Adipocyte (in vitro differentiated cells): Measurements from ENCODE around the gene CS.

Experiments used
- DNase-seq: peaks from one replicate; pipeline ENCODE4 v3.0.0-alpha.2; 2015; ENCODE audit warnings: low read depth
- H3K27me3 ChIP-seq: replicated peaks from 2 replicates; pipeline ENCODE4 v1.7.0; 2013; ENCODE audit warnings: mild to moderate bottlenecking, low read length, moderate library complexity; ENCODE audit not compliant: control insufficient read depth, insufficient read depth
- H3K36me3 ChIP-seq: 2 replicates; pipeline ENCODE4 v1.7.0; 2013; ENCODE audit warnings: low read length, mild to moderate bottlenecking, moderate library complexity; ENCODE audit not compliant: control insufficient read depth, insufficient read depth, severe bottlenecking
- H3K4me1 ChIP-seq: 2 replicates; pipeline ENCODE4 v1.7.0; 2013; ENCODE audit warnings: mild to moderate bottlenecking, low read length, moderate library complexity; ENCODE audit not compliant: control insufficient read depth, insufficient read depth
- H3K4me3 ChIP-seq: 2 replicates; pipeline ENCODE4 v1.7.0; 2013; ENCODE audit warnings: mild to moderate bottlenecking, low read length, moderate library complexity
- H3K9ac ChIP-seq: 2 replicates; pipeline ENCODE4 v1.7.0; 2013; ENCODE audit warnings: mild to moderate bottlenecking, low read length, moderate library complexity
- H3K9me3 ChIP-seq: 2 replicates; pipeline ENCODE4 v1.7.0; 2013; ENCODE audit warnings: mild to moderate bottlenecking, low read length, moderate library complexity; ENCODE audit not compliant: control insufficient read depth

Gene CS

GRCh38 chr12:56224102-56224701 lies 75.9 kb downstream of the CS start, which contains the start of gene NABP2:
TSS of gene NABP2 (plus strand) at chr12:56224342. CDS start at chr12:56224857, 515 bp downstream.
- H3K4me1 ChIP-seq = peaks cover 24% of the 10 kb centered on the region
- H3K27me3 ChIP-seq = no peaks in the 10 kb centered on the region
- H3K9me3 ChIP-seq = no peaks in the 10 kb centered on the region
- H3K4me3 ChIP-seq = peak within 1 kb of the TSS; percentile 85
- H3K36me3 ChIP-seq = no peaks in the 10 kb centered on the region
- peak within 1 kb of the TSS; percentile 86 for H3K9ac ChIP-seq
- DNase-seq = peak; percentile 100

- Histone ChIP-seq H3K27me3 (no peaks in the 10 kb centered on the region), H3K4me1 (peaks cover 24% of the 10 kb centered on the region), H3K36me3 (no peaks in the 10 kb centered on the region), H3K4me3 (peak overlapping the region; percentile 85), H3K9ac (peak overlapping the region; percentile 86), H3K9me3 (no peaks in the 10 kb centered on the region)
- no peak for DNase-seq
Observed at GRCh38 chr12:56223571-56224101, 76.5 kb downstream of the CS start.

DNA sequence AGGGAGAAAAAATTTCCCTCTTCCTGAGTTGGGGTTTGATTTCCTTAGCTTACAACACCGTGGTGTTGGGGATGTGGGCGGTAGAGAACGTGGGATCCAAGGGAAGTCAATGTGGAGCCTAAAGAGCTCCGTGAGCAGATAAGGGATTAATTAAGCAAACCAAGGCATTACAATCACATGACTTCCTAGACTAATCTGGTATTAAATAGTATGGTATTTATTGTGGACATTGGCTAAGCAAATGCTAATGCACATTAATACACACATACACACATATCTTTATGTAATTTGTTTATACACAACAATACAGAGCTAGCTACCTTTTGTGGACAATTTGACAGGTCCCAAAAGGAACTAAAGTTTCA lies 77.6 kb downstream of the CS start:
- Histone ChIP-seq H3K9me3 (no peaks in the 10 kb centered on the region), H3K9ac (peak overlapping the region; percentile 98), H3K36me3 (no peaks in the 10 kb centered on the region), H3K4me1 (peaks cover 24% of the 10 kb centered on the region), H3K4me3 (peak overlapping the region; percentile 95), H3K27me3 (no peaks in the 10 kb centered on the region)
- DNase-seq = no peak

- H3K9ac ChIP-seq = peak within 1 kb of the TSS; percentile 98
- H3K27me3 ChIP-seq = no peaks in the 10 kb centered on the region
- no peaks in the 10 kb centered on the region for H3K9me3 ChIP-seq
- peak within 1 kb of the TSS; percentile 95 for H3K4me3 ChIP-seq
- DNase-seq = peak; percentile 99
- no peaks in the 10 kb centered on the region for H3K36me3 ChIP-seq
- H3K4me1 ChIP-seq = peaks cover 24% of the 10 kb centered on the region
Observed at GRCh38 chr12:56221757-56222530, 78.2 kb downstream of the CS start, which contains the start of gene RNF41. TSS of gene RNF41 (minus strand) at chr12:56221922. CDS start at chr12:56214047, 7,875 bp downstream.
